Measurements from ENCODE around the gene CNTN5.

The CNTN5 gene

DNA sequence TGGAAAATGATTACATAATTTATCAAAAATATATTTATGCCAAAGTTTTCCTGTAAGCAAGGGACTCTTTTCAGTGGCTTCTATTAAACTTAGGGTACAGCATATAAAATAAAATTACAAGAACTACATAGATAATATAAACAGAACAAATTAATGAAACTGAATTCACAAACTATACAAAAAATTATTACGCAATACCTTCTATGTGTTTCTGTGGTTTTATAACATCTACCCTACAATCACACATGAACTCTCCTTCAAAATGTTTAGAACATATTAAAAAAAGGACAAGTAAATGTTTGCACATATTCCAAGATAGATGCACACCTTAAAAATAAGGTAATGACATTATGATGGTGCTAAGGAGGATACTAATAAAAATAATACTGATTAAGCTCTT, 235.9 kb downstream of the CNTN5 start:
- H3K79me1 ChIP-seq (ENCODE audit: low read length): no peaks in the 10 kb centered on the region
- no peaks in the 10 kb centered on the region for H3K79me2 ChIP-seq (ENCODE audit: control insufficient read depth, insufficient read depth, low read length, poor library complexity)
- no peak overlapping the region for H3K4me2 ChIP-seq (ENCODE audit: low read length)
- no peaks in the 10 kb centered on the region for H3K4me1 ChIP-seq (ENCODE audit: control insufficient read depth in 1 of 2, insufficient read depth in 2 of 2, low read length in 2 of 2)
- no peaks in the 10 kb centered on the region for H3K9me3 ChIP-seq (ENCODE audit: insufficient read depth, low read depth, low read length)
- no peak overlapping the region for H2BK5ac ChIP-seq (ENCODE audit: low read depth, low read length, poor library complexity)
- H4K12ac ChIP-seq (ENCODE audit: low read depth, low read length): no peak overlapping the region
- no peak overlapping the region for H3K18ac ChIP-seq (ENCODE audit: low read length)
- no CpG with 5 or more reads among the region's 1 CpG for WGBS (ENCODE audit: extremely low coverage, insufficient coverage, insufficient read length)
- no peak overlapping the region for H3K27ac ChIP-seq (ENCODE audit: low read depth, low read length)
- H2AK5ac ChIP-seq (ENCODE audit: low read length): no peak overlapping the region
- H2BK120ac ChIP-seq (ENCODE audit: insufficient read depth, low read length, poor library complexity): no peak overlapping the region
- H2AFZ ChIP-seq (ENCODE audit: insufficient read depth, low read length, poor library complexity): no peak overlapping the region
- no peaks in the 10 kb centered on the region for H3K36me3 ChIP-seq (ENCODE audit: control insufficient read depth in 1 of 2, insufficient read depth in 2 of 2, low read length in 2 of 2)
- H4K8ac ChIP-seq (ENCODE audit: low read depth, low read length): no peak overlapping the region
- H3K4ac ChIP-seq (ENCODE audit: low read depth, low read length): no peak overlapping the region
- H4K91ac ChIP-seq (ENCODE audit: low read depth, low read length): no peak overlapping the region
- H3K9ac ChIP-seq (ENCODE audit: low read length): no peak overlapping the region
- no peak for DNase-seq
- no peaks in the 10 kb centered on the region for H3K27me3 ChIP-seq (ENCODE audit: insufficient read depth, low read length)
- no peak overlapping the region for H3K23ac ChIP-seq (ENCODE audit: low read length)
- H3K4me3 ChIP-seq (ENCODE audit: low read depth, low read length): no peak overlapping the region
- no peak overlapping the region for H2BK12ac ChIP-seq (ENCODE audit: low read length)
- no peak overlapping the region for H3K14ac ChIP-seq (ENCODE audit: low read length)

DNA sequence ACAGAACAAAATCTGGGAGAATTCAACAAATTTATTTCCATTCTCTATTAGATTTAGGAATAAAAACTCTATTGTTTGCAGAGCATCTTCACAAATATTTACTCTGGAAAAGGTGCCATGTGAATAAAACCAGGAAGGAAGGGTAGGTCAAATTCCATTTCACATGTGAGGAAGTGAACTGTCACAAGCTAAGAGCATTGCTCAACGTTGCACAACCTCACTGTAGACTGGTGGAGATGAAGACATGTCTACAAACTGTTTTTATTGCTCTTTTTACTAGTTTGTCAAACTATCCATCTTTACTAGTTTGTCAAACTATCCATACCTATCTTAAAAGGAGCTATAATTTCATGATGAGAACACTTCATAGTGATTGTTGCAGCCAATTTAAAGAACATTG, 236.4 kb downstream of the CNTN5 start:
- no peak overlapping the region for H3K4me2 ChIP-seq (ENCODE audit: low read length)
- no peak for DNase-seq
- no peak overlapping the region for H3K14ac ChIP-seq (ENCODE audit: low read length)
- no peak overlapping the region for H4K12ac ChIP-seq (ENCODE audit: low read depth, low read length)
- H4K91ac ChIP-seq (ENCODE audit: low read depth, low read length): no peak overlapping the region
- no peak overlapping the region for H2BK5ac ChIP-seq (ENCODE audit: low read depth, low read length, poor library complexity)
- no peak overlapping the region for H3K4ac ChIP-seq (ENCODE audit: low read depth, low read length)
- H3K79me2 ChIP-seq (ENCODE audit: control insufficient read depth, insufficient read depth, low read length, poor library complexity): no peaks in the 10 kb centered on the region
- no peak overlapping the region for H4K8ac ChIP-seq (ENCODE audit: low read depth, low read length)
- no peaks in the 10 kb centered on the region for H3K27me3 ChIP-seq (ENCODE audit: insufficient read depth, low read length)
- H3K18ac ChIP-seq (ENCODE audit: low read length): no peak overlapping the region
- no peak overlapping the region for H2AFZ ChIP-seq (ENCODE audit: insufficient read depth, low read length, poor library complexity)
- H3K36me3 ChIP-seq (ENCODE audit: control insufficient read depth in 1 of 2, insufficient read depth in 2 of 2, low read length in 2 of 2): no peaks in the 10 kb centered on the region
- H2BK120ac ChIP-seq (ENCODE audit: insufficient read depth, low read length, poor library complexity): no peak overlapping the region
- H2AK5ac ChIP-seq (ENCODE audit: low read length): no peak overlapping the region
- H3K23ac ChIP-seq (ENCODE audit: low read length): no peak overlapping the region
- no peak overlapping the region for H2BK12ac ChIP-seq (ENCODE audit: low read length)
- H3K27ac ChIP-seq (ENCODE audit: low read depth, low read length): no peak overlapping the region
- H3K4me1 ChIP-seq (ENCODE audit: control insufficient read depth in 1 of 2, insufficient read depth in 2 of 2, low read length in 2 of 2): no peaks in the 10 kb centered on the region
- H3K9ac ChIP-seq (ENCODE audit: low read length): no peak overlapping the region
- no peaks in the 10 kb centered on the region for H3K9me3 ChIP-seq (ENCODE audit: insufficient read depth, low read depth, low read length)
- H3K79me1 ChIP-seq (ENCODE audit: low read length): no peaks in the 10 kb centered on the region
- WGBS (ENCODE audit: extremely low coverage, insufficient coverage, insufficient read length): no CpG with 5 or more reads among the region's 1 CpG
- H3K4me3 ChIP-seq (ENCODE audit: low read depth, low read length): no peak overlapping the region

DNA sequence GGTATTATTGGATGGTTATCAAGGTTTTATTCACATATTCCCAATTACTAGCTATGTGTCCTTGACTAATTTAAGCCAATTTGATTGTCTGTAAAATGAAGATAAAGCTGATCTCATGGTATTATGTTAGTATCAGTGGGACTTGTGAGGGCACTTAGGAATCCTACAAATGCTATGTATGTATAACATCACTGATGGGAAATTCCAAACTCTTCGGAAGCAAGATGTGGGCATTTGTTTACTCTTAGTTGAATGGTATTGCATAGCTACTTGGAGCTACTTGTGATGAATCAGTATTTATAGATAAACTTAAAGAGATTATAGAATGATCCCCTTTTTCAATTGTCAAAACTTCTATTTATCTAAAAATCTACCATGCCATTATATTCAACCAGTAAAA, 239.9 kb downstream of the CNTN5 start:
- Histone ChIP-seq H3K79me1 (ENCODE audit: low read length) (no peaks in the 10 kb centered on the region), H3K4me3 (ENCODE audit: low read depth, low read length) (no peak overlapping the region), H2BK5ac (ENCODE audit: low read depth, low read length, poor library complexity) (no peak overlapping the region), H3K14ac (ENCODE audit: low read length) (no peak overlapping the region), H3K9ac (ENCODE audit: low read length) (no peak overlapping the region), H3K9me3 (ENCODE audit: insufficient read depth, low read depth, low read length) (no peaks in the 10 kb centered on the region), H3K36me3 (ENCODE audit: control insufficient read depth in 1 of 2, insufficient read depth in 2 of 2, low read length in 2 of 2) (no peaks in the 10 kb centered on the region), H4K91ac (ENCODE audit: low read depth, low read length) (no peak overlapping the region), H4K12ac (ENCODE audit: low read depth, low read length) (no peak overlapping the region), H2AK5ac (ENCODE audit: low read length) (no peak overlapping the region), H2AFZ (ENCODE audit: insufficient read depth, low read length, poor library complexity) (no peak overlapping the region), H4K8ac (ENCODE audit: low read depth, low read length) (no peak overlapping the region), H2BK120ac (ENCODE audit: insufficient read depth, low read length, poor library complexity) (no peak overlapping the region), H2BK12ac (ENCODE audit: low read length) (no peak overlapping the region), H3K23ac (ENCODE audit: low read length) (no peak overlapping the region), H3K27ac (ENCODE audit: low read depth, low read length) (no peak overlapping the region), H3K79me2 (ENCODE audit: control insufficient read depth, insufficient read depth, low read length, poor library complexity) (no peaks in the 10 kb centered on the region), H3K4ac (ENCODE audit: low read depth, low read length) (no peak overlapping the region), H3K4me1 (ENCODE audit: control insufficient read depth in 1 of 2, insufficient read depth in 2 of 2, low read length in 2 of 2) (no peaks in the 10 kb centered on the region), H3K18ac (ENCODE audit: low read length) (no peak overlapping the region), H3K4me2 (ENCODE audit: low read length) (no peak overlapping the region), H3K27me3 (ENCODE audit: insufficient read depth, low read length) (no peaks in the 10 kb centered on the region)
- WGBS (ENCODE audit: extremely low coverage, insufficient coverage, insufficient read length): no CpG with 5 or more reads among the region's 1 CpG
- DNase-seq: no peak

DNA sequence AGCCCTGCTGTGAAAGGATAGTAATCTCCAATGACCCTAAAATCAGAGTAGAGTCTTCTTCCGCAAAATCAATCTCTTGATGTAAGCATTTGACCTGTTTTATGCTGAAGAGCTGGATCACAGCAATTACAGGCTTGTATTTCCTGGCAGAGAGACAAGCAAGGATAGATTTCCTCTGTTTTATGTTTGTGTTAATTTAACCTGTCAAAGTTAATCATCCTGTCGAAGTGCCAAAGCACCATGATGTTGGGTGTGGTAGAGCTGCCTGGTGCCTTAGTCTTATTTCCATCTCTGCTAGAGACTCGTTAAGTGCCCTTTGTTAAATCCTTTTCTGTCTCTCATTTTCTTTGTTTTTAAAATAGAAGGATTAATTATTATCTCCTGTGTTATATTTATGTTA, 248.1 kb downstream of the CNTN5 start:
- H3K18ac ChIP-seq (ENCODE audit: low read length): no peak overlapping the region
- no peak overlapping the region for H4K91ac ChIP-seq (ENCODE audit: low read depth, low read length)
- no peak overlapping the region for H3K23ac ChIP-seq (ENCODE audit: low read length)
- no peaks in the 10 kb centered on the region for H3K79me2 ChIP-seq (ENCODE audit: control insufficient read depth, insufficient read depth, low read length, poor library complexity)
- H3K27ac ChIP-seq (ENCODE audit: low read depth, low read length): no peak overlapping the region
- no peak overlapping the region for H3K9ac ChIP-seq (ENCODE audit: low read length)
- H2AK5ac ChIP-seq (ENCODE audit: low read length): no peak overlapping the region
- no peak overlapping the region for H2BK12ac ChIP-seq (ENCODE audit: low read length)
- H2BK120ac ChIP-seq (ENCODE audit: insufficient read depth, low read length, poor library complexity): no peak overlapping the region
- no peaks in the 10 kb centered on the region for H3K4me1 ChIP-seq (ENCODE audit: control insufficient read depth in 1 of 2, insufficient read depth in 2 of 2, low read length in 2 of 2)
- H2BK5ac ChIP-seq (ENCODE audit: low read depth, low read length, poor library complexity): no peak overlapping the region
- H3K79me1 ChIP-seq (ENCODE audit: low read length): no peaks in the 10 kb centered on the region
- no peaks in the 10 kb centered on the region for H3K9me3 ChIP-seq (ENCODE audit: insufficient read depth, low read depth, low read length)
- no peak overlapping the region for H3K4ac ChIP-seq (ENCODE audit: low read depth, low read length)
- no peak overlapping the region for H4K12ac ChIP-seq (ENCODE audit: low read depth, low read length)
- no peak overlapping the region for H4K8ac ChIP-seq (ENCODE audit: low read depth, low read length)
- no peaks in the 10 kb centered on the region for H3K36me3 ChIP-seq (ENCODE audit: control insufficient read depth in 1 of 2, insufficient read depth in 2 of 2, low read length in 2 of 2)
- no peak for DNase-seq
- H3K4me2 ChIP-seq (ENCODE audit: low read length): no peak overlapping the region
- no peak overlapping the region for H3K4me3 ChIP-seq (ENCODE audit: low read depth, low read length)
- no peak overlapping the region for H2AFZ ChIP-seq (ENCODE audit: insufficient read depth, low read length, poor library complexity)
- H3K27me3 ChIP-seq (ENCODE audit: insufficient read depth, low read length): no peaks in the 10 kb centered on the region
- no peak overlapping the region for H3K14ac ChIP-seq (ENCODE audit: low read length)
- no CpG with 5 or more reads among the region's 3 CpGs for WGBS (ENCODE audit: extremely low coverage, insufficient coverage, insufficient read length)
